CD4-positive, alpha-beta T cell treated with Interleukin-6 at 100 ng/mL for 8 hours (primary cell): ENCODE results near the gene TBXA2R.
"Not testable (repeated sequence)": the region's sequence is repeated elsewhere in the genome, so short reads cannot be mapped to it uniquely, and the experiment has no call there.

Experiments used
- DNase-seq: peaks from one replicate; pipeline ENCODE4 v3.0.0-alpha.2; 2020; ENCODE audit warnings: mixed read lengths, low spot score

TBXA2R gene

GRCh38 chr19:3577723-3578344 is 28.8 kb downstream of the TBXA2R start:
- no peak for DNase-seq

GRCh38 chr19:3576696-3577443 is 29.8 kb downstream of the TBXA2R start:
- DNase-seq = no peak

GRCh38 chr19:3575949-3576673 is 30.6 kb downstream of the TBXA2R start:
- no peak for DNase-seq

- no peak for DNase-seq
These were observed 31.4 kb downstream of the TBXA2R start for GRCh38 chr19:3575260-3575741.

GRCh38 chr19:3573858-3574637 is 32.6 kb downstream of the TBXA2R start:
- DNase-seq = peak; percentile 66

GRCh38 chr19:3573162-3573857 is 33.4 kb downstream of the TBXA2R start:
- no peak for DNase-seq

- DNase-seq = no peak
These were observed 33.9 kb downstream of the TBXA2R start, which contains the start of gene HMG20B for GRCh38 chr19:3572855-3573161. TSS of gene HMG20B (plus strand) at chr19:3572944. CDS start at chr19:3573310, 366 bp downstream.

GRCh38 chr19:3572132-3572854 is 34.4 kb downstream of the TBXA2R start:
- DNase-seq = peak; percentile 100

GRCh38 chr19:3570606-3571011 is 36.1 kb downstream of the TBXA2R start:
- DNase-seq = no peak

- not testable (repeated sequence) for DNase-seq
These were observed 36.6 kb downstream of the TBXA2R start for GRCh38 chr19:3570042-3570441.

GRCh38 chr19:3565139-3565538 is 41.5 kb downstream of the TBXA2R start:
- no peak for DNase-seq

GRCh38 chr19:3563709-3564524 is 42.8 kb downstream of the TBXA2R start:
- no peak for DNase-seq

GRCh38 chr19:3557461-3558248 is 49.0 kb downstream of the TBXA2R start, which contains the start of gene MFSD12:
TSS of gene MFSD12 (minus strand) at chr19:3557586. CDS start at chr19:3557403, 183 bp downstream.
- peak; percentile 93 for DNase-seq

- peak; percentile 47 for DNase-seq
These were observed 49.7 kb downstream of the TBXA2R start for GRCh38 chr19:3556978-3557460.

GRCh38 chr19:3556423-3556977 is 50.2 kb downstream of the TBXA2R start:
- DNase-seq = no peak

GRCh38 chr19:3555653-3556422 is 50.8 kb downstream of the TBXA2R start:
- no peak for DNase-seq

- peak; percentile 69 for DNase-seq
These were observed 52.2 kb downstream of the TBXA2R start for GRCh38 chr19:3554254-3555083.
